Aorta (tissue), 5 donors: ENCODE data around the gene ATP1B3. TPM values are rescaled to one million over a fixed set of nuclear protein-coding genes. Genes with fewer than 3 reads are reported as not detected.
"Not testable (repeated sequence)": the region's sequence is repeated elsewhere in the genome, so short reads cannot be mapped to it uniquely, and the experiment has no call there.

Experiments used
- ATAC-seq: fragments of 200-7000 bp; cut with Tn5 transposase; one replicate; pipeline ENCODE4 v1.9.1; 2022; ENCODE audit warnings: moderate library complexity; ENCODE audit not compliant: low FRiP score
- DNase-seq, 2 donors: peaks; one replicate each; pipeline ENCODE4 v3.0.0-alpha.2; 2020
- H3K27ac ChIP-seq, 2 donors: one replicate each; pipeline ENCODE4 v1.5.1; 2013; ENCODE audit warnings: low read length in 2 of 2, mild to moderate bottlenecking in 2 of 2, moderate library complexity in 2 of 2, control low read depth in 1 of 2, inconsistent platforms in 1 of 2, low read depth in 1 of 2
- H3K27me3 ChIP-seq, 2 donors: one replicate each; pipeline ENCODE4 v1.6.1; 2013; ENCODE audit warnings: control low read depth in 1 of 2, low read length in 1 of 2, mild to moderate bottlenecking in 1 of 2, moderate library complexity in 1 of 2; ENCODE audit not compliant: insufficient read depth in 2 of 2, control insufficient read depth in 1 of 2
- H3K36me3 ChIP-seq, 2 donors: one replicate each; pipeline ENCODE4 v1.6.1; 2013; ENCODE audit warnings: control low read depth in 1 of 2, low read length in 1 of 2, mild to moderate bottlenecking in 1 of 2; ENCODE audit not compliant: insufficient read depth in 2 of 2, control insufficient read depth in 1 of 2
- H3K4me1 ChIP-seq, 2 donors: one replicate each; pipeline ENCODE4 v1.6.1; 2013; ENCODE audit warnings: low read length in 2 of 2, control low read depth in 1 of 2, mild to moderate bottlenecking in 1 of 2, moderate library complexity in 1 of 2; ENCODE audit not compliant: insufficient read depth in 2 of 2, control insufficient read depth in 1 of 2
- H3K4me3 ChIP-seq, 2 donors: one replicate each; pipeline ENCODE4 v1.5.1; 2013; ENCODE audit warnings: low read length in 2 of 2, control low read depth in 1 of 2, mild to moderate bottlenecking in 1 of 2
- H3K9me3 ChIP-seq: one replicate; pipeline ENCODE4 v1.6.1; 2013; ENCODE audit warnings: mild to moderate bottlenecking, low read length; ENCODE audit not compliant: control insufficient read depth
- WGBS, 2 donors: extraction: QIAGEN DNeasy Blood & Tissue Kit; methylation state at CpG; one replicate each; pipeline ENCODE4 v1.1.7; 2013; 5-methylcytosine and 5-hydroxymethylcytosine counted together
- intact Hi-C, 2 donors: fragments of 100-400 bp; cut with DNase I; formaldehyde crosslinking; loops; one replicate each; pipeline versions ENCODE4 v1.14.2 to v1.15.0; 2022
- polyA plus RNA-seq, 2 donors: library from polyadenylated mRNA; stranded (reverse); fragments of 200-250 nt; gene quantifications; one replicate each; pipeline ENCODE4 v1.2.3, GENCODE V29; 2013
- total RNA-seq, 2 donors: library from RNA; stranded (reverse); fragmentation: NEBNext Ultra II Directional; extraction: Animal tissue kit (Norgen Biotek cat#: 25700); gene quantifications; one replicate each; pipeline ENCODE4 v1.2.1, GENCODE V29; 2021
- donor health status: healthy with polysubstance abuse.
- donor health status: Bipolar disorder and iron deficiency.
- donor health status: DM: no; HTN: no; CAD: no.
- donor health status: DM: no; HTN: no; CAD: no.
- donor health status: DM: yes; HTN: yes; CAD: no.

The ATP1B3 gene
- total and polyA plus RNA-seq, 4 donors: 94.9 to 142 (median 127) TPM

DNA sequence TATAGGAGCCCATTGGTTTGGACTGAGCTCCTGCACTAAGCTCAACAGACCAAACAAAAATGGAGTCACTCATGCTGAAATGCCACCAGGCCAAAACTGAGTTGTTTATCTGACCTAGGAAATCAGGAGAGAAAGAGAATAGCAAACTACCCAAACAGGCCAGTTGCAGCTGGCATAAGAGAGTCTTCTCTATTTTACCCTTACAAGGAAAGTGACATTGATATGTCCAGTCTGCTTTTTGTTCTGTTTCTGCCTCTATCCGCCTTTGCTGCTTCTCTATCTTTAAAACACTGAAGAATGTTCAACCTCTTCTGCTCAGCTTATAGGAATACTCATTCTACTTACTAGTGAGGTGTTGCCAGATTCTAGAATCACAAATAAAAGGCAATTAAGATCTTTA is 95.1 kb downstream of the ATP1B3 start:
- ATAC-seq (no peak), DNase-seq (no peak)
- WGBS, 2 donors: 97 to 100% methylated on average over 1 of the region's 1 CpG
- intact Hi-C loops: no loop called here
- Histone ChIP-seq H3K27me3 (no peaks in the 10 kb centered on the region), H3K4me3 (no peak overlapping the region), H3K36me3 (peaks cover 0 to 4% of the 10 kb centered on the region in 2 donors), H3K4me1 (no peaks in the 10 kb centered on the region), H3K27ac (no peak overlapping the region), H3K9me3 (no peaks in the 10 kb centered on the region)

- Histone ChIP-seq H3K36me3 (peaks cover 0 to 4% of the 10 kb centered on the region in 2 donors), H3K4me1 (no peaks in the 10 kb centered on the region), H3K27ac (no peak overlapping the region), H3K27me3 (no peaks in the 10 kb centered on the region), H3K4me3 (no peak overlapping the region), H3K9me3 (no peaks in the 10 kb centered on the region)
- DNase-seq (no peak), ATAC-seq (no peak)
- 96 to 97% methylated on average over 2 of the region's 2 CpGs for WGBS, 2 donors
- intact Hi-C loops: no loop called here
Measured at GRCh38 chr3:141972399-141972798, 96.0 kb downstream of the ATP1B3 start.

DNA sequence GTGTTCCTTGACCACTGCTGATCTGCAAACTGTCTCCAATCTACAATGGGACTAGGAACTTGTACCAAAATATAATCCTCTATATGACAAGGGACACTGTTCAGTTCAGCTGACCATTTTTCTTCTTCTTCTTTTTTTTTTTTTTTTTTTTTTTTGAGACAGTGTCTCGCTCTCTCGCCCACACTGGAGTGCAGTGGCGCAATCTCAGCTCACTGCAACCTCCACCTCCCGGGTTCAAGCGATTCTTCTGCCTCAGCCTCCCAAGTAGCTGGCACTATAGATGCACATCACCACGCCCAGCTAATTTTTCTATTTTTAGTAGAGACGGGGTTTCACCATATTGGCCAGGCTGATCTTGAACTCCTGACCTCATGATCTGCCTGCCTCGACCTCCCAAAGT is 98.3 kb downstream of the ATP1B3 start:
- H3K27me3 ChIP-seq, H3K4me3 ChIP-seq, H3K27ac ChIP-seq, H3K4me1 ChIP-seq, ATAC-seq, H3K9me3 ChIP-seq, DNase-seq, intact Hi-C loops, H3K36me3 ChIP-seq: not testable (repeated sequence)
- WGBS, 2 donors: 97% methylated on average over 8 of the region's 8 CpGs

Other genes with a start within 250 kb of the ATP1B3 start
- gene RNF7, start 138.3 kb upstream of the ATP1B3 start, total RNA-seq: 10 to 100 TPM; 68.3 to 76.3 TPM
- 100 to 1,000 TPM; 123 to 221 TPM for gene RNF7, start 138.3 kb upstream of the ATP1B3 start, polyA plus RNA-seq
- gene GRK7, start 113.2 kb upstream of the ATP1B3 start, total RNA-seq: under 1 TPM in 1 of 2 donors, not detected in 1; 0.23 TPM
- gene GRK7, start 113.2 kb upstream of the ATP1B3 start, polyA plus RNA-seq: not detected